Fibroblast of villous mesenchyme (primary cell): ENCODE results near the gene PLPP4. TPM values are rescaled to one million over a fixed set of nuclear protein-coding genes. Genes with fewer than 3 reads are reported as not detected.

Experiments
- DNase-seq: peaks from one replicate; pipeline ENCODE4 v3.0.0-alpha.2; 2010; ENCODE audit warnings: low read depth
- H3K4me3 ChIP-seq: 2 replicates; pipeline ENCODE4 v1.5.1; 2011; ENCODE audit warnings: low read depth, mild to moderate bottlenecking, low read length
- total RNA-seq: library from RNA; depleted of rRNA; stranded (reverse); fragments of >200 nt; gene quantifications from 2 replicates; pipeline ENCODE4 v1.2.3, GENCODE V29; 2012
- TF ChIP-seq, protein P1 (sequence below): IDR thresholded peaks from 2 replicates; pipeline ENCODE4 v1.5.1; 2012; ENCODE audit warnings: low read depth, mild to moderate bottlenecking, low read length; ENCODE audit not compliant: insufficient read depth

The PLPP4 gene
- total RNA-seq, 1 donor = 0.86 TPM

DNA sequence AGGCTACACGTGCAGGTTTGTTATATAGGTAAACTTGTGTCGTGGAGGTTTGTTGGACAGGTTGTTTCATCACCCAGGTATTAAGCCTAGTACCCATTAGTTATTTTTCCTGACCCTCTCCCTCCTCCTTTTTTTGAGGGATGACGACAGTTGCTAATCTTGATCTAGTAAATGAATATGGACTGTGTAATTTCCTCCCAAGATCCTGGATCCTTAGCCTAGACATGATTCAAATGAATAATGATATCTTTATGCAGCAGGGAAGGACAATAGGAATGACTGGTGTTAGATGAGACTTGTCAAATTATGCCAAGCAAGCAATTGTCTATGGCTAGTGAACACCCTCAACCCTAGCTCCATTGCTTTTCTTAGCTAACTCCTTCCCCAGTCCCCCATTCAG, 156.2 kb downstream of the PLPP4 start:
- TF ChIP-seq, protein P1, sequence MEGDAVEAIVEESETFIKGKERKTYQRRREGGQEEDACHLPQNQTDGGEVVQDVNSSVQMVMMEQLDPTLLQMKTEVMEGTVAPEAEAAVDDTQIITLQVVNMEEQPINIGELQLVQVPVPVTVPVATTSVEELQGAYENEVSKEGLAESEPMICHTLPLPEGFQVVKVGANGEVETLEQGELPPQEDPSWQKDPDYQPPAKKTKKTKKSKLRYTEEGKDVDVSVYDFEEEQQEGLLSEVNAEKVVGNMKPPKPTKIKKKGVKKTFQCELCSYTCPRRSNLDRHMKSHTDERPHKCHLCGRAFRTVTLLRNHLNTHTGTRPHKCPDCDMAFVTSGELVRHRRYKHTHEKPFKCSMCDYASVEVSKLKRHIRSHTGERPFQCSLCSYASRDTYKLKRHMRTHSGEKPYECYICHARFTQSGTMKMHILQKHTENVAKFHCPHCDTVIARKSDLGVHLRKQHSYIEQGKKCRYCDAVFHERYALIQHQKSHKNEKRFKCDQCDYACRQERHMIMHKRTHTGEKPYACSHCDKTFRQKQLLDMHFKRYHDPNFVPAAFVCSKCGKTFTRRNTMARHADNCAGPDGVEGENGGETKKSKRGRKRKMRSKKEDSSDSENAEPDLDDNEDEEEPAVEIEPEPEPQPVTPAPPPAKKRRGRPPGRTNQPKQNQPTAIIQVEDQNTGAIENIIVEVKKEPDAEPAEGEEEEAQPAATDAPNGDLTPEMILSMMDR = no peak
- no peak overlapping the region for H3K4me3 ChIP-seq
- no peak for DNase-seq

DNA sequence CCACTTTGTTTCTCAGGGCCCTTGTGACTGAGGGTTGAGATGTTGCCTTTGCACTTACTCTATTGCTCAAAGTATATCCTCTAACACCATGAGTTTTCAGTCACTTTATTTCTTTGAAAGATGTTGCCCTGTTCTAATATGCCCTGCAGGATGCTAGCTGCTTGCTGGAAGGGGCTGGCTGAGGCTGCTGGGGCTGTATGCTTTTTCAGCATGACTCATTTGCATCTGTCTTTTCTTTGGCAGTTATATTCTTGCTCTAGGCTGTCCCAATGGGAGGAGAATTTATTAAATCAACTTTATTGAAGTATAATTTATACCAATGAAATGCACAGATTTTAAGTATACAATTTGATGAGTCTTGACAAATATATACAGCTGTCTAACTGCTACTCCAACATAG, 157.7 kb downstream of the PLPP4 start:
- TF ChIP-seq, protein P1 = no peak
- no peak for DNase-seq
- H3K4me3 ChIP-seq = no peak overlapping the region

DNA sequence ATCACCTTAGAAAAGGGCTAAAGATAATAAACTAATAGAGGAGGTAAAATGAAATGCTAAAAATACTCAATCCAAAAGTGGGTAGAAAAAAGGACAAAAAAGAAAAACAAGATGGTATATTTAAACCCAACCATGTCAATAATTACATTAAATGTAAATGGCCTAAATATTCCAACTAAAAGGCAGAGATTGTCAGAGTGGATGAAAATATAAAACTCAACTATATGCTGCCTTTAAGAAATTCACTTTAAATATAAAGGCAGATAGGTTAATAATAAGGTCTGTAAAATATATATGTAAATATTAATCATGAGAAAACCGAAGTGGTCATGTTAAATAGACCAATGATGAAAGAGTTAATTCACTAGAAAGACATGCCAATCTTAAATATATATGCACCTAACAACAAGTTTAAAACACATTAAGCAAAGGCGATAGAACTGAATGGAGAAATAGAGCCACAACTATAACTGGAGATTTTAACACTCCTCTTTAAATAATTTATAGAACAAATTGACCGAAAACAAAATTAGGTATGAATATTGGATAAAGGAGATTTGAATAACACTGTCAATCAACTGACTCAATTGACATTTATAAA, 159.4 kb downstream of the PLPP4 start:
- H3K4me3 ChIP-seq = no peak overlapping the region
- TF ChIP-seq, protein P1 = no peak
- no peak for DNase-seq

DNA sequence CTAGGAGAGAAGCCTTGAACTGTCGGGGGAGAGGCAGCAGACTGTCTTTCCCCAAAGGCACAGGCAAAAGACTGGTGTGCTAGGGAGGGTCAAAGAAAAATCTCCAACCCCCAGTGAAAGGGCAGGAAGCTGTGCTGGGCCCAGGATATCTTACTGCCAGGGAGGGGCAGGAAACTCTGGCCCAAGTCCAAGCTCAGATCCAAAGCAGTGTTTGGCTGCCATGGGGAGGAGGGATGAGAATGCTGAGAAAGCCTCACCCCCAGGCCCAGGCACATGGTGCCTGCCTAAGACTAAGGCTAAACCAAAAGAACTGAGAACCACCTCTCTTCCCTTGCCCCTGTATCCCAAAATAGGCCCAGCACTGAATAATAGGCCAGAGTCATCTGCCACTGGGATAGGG, 171.2 kb downstream of the PLPP4 start:
- TF ChIP-seq, protein P1 = no peak
- DNase-seq = no peak
- no peak overlapping the region for H3K4me3 ChIP-seq

DNA sequence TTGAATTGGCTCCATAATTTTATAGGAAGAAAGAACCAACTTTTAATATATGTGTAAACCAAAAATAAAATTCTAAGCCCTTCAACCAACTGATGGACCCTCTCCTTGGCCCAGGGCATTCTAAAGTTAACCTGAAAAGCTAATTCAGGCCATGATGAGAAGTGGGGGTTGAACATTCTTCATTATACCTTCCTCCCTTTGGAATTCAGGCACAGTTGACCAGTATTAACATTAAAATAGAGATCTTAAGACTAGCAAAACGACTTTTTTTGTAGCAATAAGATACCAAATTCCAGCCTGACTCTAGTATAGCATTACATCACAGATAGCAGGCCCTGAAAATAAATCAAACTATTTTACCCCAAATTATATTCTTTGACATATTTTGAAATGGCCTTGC, 173.2 kb downstream of the PLPP4 start:
- DNase-seq = no peak
- TF ChIP-seq, protein P1 = no peak
- H3K4me3 ChIP-seq = no peak overlapping the region

DNA sequence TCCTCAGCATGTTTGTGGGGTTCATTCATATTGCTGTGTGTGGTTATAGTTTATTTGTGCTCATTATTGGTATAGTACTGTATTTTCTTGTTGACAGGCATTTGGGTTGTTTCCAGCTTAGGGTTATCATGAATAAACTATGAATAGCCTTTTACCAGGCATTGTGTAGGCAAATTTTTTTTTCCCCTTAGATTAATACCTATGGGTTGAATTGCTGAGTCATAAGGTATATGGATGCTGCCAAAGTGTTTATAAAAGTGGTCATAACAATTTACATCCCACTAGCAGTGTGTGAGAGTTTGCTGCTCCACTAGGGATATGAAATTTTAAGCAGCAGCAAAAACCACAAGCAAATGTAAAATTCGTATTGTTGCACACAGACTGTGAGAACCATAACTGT, 175.0 kb downstream of the PLPP4 start:
- TF ChIP-seq, protein P1 = no peak
- no peak for DNase-seq
- no peak overlapping the region for H3K4me3 ChIP-seq

DNA sequence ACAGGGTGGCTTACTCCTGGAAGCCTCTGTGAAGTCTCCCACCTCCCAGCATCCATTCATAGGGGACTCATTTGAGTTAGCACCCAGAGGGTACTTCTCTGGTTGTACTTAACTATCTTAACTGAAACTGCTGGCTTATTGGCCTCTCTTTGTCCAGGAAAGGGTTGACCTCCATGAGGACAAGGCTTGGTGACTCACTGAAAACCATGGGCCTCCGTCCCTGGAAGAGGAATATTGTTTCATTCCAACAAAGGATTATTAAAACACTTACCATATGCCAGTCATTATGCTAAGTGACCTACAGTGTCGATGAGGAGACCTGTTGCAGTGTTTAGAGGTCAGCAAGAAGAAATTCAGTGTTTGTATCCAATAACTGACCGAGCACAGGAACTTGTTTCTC, 175.9 kb downstream of the PLPP4 start:
- TF ChIP-seq, protein P1 = no peak
- H3K4me3 ChIP-seq = no peak overlapping the region
- DNase-seq = no peak
